ENCODE data around the gene IRF2.

DNA sequence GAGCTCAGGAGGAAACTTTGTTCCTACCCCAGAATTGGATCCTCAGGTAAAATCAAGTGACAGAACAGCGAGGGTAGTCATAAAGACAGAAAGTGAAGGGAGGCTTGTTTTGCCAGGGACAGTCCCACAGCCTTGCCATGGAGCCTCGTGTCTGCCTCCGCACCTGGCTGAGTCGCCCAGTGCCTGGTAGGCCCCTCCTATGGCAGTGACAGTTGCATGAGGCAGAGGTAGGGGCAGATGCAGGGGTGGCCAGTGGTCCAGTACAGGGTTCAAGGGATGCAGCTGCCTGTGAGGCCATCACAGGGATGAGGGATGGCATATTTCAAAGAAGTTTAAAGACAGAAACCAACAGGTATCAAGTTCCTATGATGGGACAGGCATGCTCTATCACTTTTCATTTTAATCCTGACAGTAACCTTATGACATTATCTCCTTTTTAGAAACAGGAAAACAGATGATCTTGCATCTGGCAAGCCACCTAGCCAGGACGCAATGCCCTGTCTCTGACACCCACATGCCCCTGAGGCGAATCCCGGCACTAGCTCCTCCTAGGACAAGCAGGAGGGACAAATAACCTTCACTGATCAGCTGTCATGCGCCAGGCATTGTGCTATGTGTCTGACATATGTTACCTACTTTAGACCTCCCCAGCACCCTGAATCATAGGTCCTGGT, 129.3 kb downstream of the IRF2 start:
- TF ChIP-seq EZH2phosphoT487 (IDR thresholded peaks at IDR 0.05; ENCODE audit: insufficient read depth, low read depth), result no peak
- no peak for TF ChIP-seq EZH2 (IDR thresholded peaks at IDR 0.05; ENCODE audit: insufficient read depth, poor library complexity, severe bottlenecking)

Measured in GM23248 (cell line).